AG09319 (cell line): ENCODE measurements around the gene INPPL1.

Experiments
- DNase-seq: peaks from one replicate; pipeline ENCODE4 v3.0.0-alpha.2; 2010; ENCODE audit warnings: low read depth; ENCODE audit errors: extremely low read depth
- TF ChIP-seq, protein P1 (sequence below): IDR thresholded peaks from 2 replicates; pipeline ENCODE4 v1.5.1; 2011; ENCODE audit warnings: low read depth, mild to moderate bottlenecking, inconsistent platforms, low read length, moderate library complexity

Gene INPPL1

GRCh38 chr11:72227316-72228228 is 3.0 kb downstream of the INPPL1 start:
- TF ChIP-seq, protein P1, sequence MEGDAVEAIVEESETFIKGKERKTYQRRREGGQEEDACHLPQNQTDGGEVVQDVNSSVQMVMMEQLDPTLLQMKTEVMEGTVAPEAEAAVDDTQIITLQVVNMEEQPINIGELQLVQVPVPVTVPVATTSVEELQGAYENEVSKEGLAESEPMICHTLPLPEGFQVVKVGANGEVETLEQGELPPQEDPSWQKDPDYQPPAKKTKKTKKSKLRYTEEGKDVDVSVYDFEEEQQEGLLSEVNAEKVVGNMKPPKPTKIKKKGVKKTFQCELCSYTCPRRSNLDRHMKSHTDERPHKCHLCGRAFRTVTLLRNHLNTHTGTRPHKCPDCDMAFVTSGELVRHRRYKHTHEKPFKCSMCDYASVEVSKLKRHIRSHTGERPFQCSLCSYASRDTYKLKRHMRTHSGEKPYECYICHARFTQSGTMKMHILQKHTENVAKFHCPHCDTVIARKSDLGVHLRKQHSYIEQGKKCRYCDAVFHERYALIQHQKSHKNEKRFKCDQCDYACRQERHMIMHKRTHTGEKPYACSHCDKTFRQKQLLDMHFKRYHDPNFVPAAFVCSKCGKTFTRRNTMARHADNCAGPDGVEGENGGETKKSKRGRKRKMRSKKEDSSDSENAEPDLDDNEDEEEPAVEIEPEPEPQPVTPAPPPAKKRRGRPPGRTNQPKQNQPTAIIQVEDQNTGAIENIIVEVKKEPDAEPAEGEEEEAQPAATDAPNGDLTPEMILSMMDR = no peak
- DNase-seq = no peak

GRCh38 chr11:72228229-72228843 is 3.8 kb downstream of the INPPL1 start:
- no peak for DNase-seq
- TF ChIP-seq, protein P1 = no peak; the same call in 1 of the 2 replicates

GRCh38 chr11:72228844-72229231 is 4.3 kb downstream of the INPPL1 start:
- TF ChIP-seq, protein P1 = no peak
- no peak for DNase-seq

DNA sequence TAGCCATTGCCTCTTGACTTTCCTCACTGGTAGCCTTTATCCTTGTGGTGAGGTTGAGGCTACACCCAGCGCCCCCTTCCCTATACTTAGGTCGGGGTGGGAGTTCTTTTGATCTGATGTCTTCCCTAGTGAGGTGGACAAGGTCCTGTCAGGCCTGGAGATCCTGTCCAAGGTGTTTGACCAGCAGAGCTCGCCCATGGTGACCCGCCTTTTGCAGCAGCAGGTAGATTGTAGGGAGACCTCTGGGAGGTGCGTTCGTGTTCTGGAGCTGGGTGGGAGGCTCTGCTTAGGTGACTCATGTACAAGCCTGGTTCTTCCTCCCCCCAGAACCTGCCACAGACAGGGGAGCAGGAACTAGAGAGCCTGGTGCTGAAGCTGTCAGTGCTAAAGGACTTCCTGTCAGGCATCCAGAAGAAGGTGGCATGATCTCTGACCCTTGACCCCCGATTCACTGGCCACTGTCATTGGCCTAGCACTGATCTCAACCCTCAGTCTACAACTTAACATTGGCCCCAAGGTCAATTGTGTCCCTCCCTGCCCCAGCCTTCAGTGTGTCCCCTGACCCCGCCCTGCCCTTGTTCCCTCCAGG is 4.9 kb downstream of the INPPL1 start:
- TF ChIP-seq, protein P1 = no peak
- no peak for DNase-seq

DNA sequence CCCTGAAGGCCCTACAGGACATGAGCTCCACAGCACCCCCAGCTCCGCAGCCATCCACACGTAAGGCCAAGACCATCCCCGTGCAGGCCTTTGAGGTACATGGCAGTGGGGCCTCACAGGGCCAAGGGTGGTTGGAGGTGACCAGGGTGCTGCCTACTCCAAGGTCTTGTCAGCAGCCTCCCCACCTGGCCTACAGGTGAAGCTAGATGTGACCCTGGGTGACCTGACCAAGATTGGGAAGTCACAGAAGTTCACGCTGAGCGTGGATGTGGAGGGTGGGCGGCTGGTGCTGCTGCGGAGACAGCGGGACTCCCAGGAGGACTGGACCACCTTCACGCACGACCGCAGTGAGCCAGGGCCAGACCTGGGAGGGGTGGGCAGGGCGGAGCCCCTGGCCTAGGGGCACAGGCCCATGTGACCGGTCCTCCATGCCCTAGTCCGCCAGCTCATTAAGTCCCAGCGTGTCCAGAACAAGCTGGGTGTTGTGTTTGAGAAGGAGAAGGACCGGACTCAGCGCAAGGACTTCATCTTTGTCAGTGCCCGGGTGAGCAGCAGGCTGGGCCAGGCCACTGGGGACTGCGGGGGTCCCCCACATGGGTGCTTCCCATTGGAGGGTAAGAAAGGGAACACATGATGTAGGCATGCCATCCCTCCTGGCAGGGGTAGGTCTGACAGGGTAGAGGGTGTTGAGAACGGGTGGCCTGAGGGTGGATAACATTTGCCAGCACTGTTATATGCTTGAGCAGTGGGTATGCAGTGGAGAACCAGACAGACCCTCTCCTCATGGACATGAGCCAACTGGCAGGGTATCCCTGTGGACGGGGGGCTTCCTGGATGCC is 5.6 kb downstream of the INPPL1 start:
- DNase-seq = no peak
- TF ChIP-seq, protein P1 = no peak

DNA sequence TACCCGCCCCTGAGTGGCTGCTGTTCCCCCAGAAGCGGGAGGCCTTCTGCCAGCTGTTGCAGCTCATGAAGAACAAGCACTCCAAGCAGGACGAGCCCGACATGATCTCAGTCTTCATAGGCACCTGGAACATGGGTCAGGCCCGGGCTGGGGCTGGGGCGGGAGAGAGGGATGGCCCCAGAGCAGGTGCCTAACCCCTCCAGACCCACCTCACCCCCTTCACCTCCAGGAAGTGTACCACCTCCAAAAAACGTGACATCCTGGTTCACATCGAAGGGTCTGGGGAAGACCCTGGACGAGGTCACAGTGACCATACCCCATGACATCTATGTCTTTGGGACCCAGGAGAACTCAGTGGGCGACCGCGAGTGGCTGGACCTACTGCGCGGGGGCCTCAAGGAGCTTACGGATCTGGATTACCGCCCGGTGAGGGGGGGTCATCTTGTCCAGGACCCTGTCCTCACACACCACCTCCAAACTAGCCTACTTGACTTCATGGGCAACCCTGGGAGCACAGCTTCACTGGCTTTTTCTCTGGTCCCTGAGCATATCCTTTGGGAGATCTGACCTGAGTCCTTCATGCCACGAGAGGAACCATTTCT is 6.3 kb downstream of the INPPL1 start:
- DNase-seq = no peak
- TF ChIP-seq, protein P1 = no peak
